ENCODE measurements around the gene ZNF865. TPM values are rescaled to one million over a fixed set of nuclear protein-coding genes. Genes with fewer than 3 reads are reported as not detected.

Gene ZNF865
- total and polyA plus RNA-seq, 2 donors = 2.1 to 13.7 TPM

DNA sequence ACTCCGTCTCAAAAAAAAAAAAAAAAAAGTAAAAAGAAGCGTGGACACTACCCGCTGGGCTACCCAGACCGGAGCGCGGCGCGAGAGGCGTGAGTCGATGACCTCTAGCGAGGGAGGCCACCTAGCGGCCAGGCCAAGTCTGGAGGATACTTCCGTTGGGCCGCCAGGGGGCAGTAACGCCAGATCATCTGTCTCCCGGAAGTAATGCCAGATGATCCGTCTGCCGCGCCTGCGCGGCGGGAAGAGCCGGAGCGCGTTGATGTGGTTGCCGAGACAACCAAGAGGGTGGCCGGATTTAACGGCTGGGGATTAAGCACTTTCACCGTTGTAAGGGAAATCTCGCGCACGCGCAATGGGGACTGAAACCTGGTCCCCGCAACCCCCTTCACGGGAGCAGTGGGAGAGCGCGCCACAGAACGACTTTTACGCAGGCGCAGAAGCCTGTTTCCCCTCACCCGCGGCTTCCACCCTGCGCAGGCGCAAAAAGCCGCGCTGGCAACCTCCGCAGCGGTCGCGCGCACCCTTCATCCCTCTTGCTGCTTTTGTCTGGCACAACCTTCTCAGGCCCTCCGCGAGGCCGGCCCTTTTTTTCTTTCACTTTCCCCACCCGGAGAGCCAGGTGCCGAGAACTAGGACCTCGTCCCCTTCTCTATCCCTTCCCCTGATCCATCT, 48.3 kb downstream of the ZNF865 start:
- WGBS = under 1% methylated on average over 57 of the region's 57 CpGs
- H3K4me1 ChIP-seq (ENCODE audit: insufficient read depth) = no peaks in the 10 kb centered on the region

DNA sequence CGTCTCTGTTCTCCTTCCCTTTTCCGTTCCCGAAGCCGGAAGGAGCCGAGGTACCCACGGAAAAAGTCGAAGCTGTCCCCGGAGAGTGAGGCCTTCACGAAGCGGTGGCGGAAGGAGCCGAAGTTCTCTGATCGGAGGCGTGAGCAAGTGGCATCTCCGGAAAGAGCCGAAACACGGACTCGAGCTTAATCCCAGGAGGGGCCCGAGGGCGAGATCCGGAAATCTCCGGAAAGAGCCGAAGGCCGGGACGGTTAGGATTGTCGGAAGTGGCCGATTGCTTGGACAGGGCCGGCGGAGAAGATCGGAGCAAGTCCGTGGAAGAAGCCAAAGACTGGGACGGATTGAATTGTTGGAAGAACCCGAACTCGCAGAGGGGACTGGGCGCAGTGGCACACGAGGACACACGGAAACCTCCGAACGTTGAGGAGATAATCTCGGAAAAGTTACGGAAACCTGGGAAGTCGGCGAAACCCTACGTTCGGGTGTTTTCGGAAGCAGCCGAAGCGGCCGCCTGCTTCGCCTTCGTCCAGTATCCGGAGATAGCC, 48.9 kb downstream of the ZNF865 start:
- H3K36me3 ChIP-seq (ENCODE audit: insufficient read depth) = peaks cover 2% of the 10 kb centered on the region
- peak overlapping the region; percentile 96 for H3K27ac ChIP-seq (ENCODE audit: low read depth)
- under 1% methylated on average over 52 of the region's 52 CpGs for whole genome bisulfite sequencing
- H3K4me3 ChIP-seq (ENCODE audit: low read depth, low read length) = peak overlapping the region; percentile 85
- DNase-seq (ENCODE audit: extremely low spot score) = peak; percentile 100
- H3K4me1 ChIP-seq (ENCODE audit: insufficient read depth) = no peaks in the 10 kb centered on the region

More for the DNA sequence above, 48.3 kb downstream of the ZNF865 start:
- Histone ChIP-seq H3K4me3 (ENCODE audit: low read depth, low read length) (peak overlapping the region; percentile 85), H3K27ac (ENCODE audit: low read depth) (peak overlapping the region; percentile 96), H3K36me3 (ENCODE audit: insufficient read depth) (no peaks in the 10 kb centered on the region)
- peak; percentile 99 for DNase-seq (ENCODE audit: extremely low spot score)

DNA sequence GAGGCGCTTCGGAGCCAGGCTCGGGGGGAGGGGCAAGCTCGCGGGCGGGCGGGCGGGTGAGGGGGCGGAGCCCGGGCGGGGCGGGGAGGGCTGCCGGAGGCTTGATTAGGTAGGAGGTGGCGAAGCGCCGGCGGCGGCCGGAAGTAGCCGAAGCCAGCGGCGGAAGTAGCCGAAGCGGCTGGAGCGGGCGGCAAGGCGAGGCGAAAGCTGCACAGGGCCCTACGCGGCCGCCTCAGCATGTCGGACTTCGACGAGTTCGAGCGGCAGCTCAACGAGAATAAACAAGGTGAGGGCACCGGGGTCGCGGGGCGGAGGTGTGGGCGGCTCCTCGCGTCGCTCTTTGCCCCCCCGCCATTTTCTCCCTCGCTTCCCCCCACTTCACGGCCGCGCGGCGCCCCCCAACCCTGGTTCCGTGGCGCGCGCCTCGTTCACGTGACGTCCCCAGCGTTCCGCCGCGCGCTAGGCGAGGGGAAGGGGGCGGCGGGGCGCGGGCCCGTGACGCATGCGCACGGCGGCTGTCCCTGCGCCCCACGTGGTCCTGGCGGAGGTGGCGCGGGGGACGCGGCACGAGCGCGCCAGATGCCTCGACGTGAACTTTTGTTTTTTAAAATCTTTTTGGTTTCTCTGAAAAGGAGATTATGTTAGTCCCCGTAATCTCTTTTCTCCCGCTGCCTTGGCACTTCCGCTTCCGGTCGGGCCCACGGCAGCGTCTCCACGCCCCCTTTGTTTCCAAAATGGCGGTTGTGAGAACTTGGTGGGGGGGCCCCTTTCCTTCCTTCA, 49.6 kb downstream of the ZNF865 start, which contains the start of gene U2AF2:
Gene U2AF2, plus strand, starts transcription at position 168 of the 780 bp plus-strand sequence. Its CDS starts 70 bp downstream, at position 238.
- no peak for DNase-seq (ENCODE audit: extremely low spot score)
- peak within 1 kb of the TSS; percentile 85 for H3K4me3 ChIP-seq (ENCODE audit: low read depth, low read length)
- under 1% methylated on average over 92 of the region's 95 CpGs for WGBS
- H3K4me1 ChIP-seq (ENCODE audit: insufficient read depth) = no peaks in the 10 kb centered on the region
- peak within 1 kb of the TSS; percentile 96 for H3K27ac ChIP-seq (ENCODE audit: low read depth)
- peaks cover 4% of the 10 kb centered on the region for H3K36me3 ChIP-seq (ENCODE audit: insufficient read depth)

DNA sequence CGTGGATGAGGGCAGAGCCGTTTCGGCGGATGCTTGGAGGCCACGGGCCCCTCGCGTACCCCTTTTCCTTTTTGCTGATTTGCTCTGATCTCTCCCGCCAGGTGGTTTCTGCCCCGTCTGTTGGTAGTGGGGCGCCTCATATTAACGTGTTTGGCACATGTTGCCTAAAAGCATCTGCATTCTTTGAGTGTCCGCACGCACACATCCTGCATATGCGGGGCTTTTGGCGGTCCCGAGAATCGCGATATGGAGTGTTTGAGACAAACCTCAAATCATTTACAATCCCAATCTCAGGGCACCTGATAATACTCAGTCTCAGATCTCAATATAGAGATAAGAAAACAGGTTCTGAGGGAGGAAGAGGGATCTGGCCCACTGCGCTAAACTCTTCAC, 50.2 kb downstream of the ZNF865 start:
- under 1% methylated on average over 19 of the region's 19 CpGs for WGBS
- Histone ChIP-seq H3K36me3 (ENCODE audit: insufficient read depth) (peaks cover 4% of the 10 kb centered on the region), H3K4me3 (ENCODE audit: low read depth, low read length) (peak overlapping the region; percentile 85), H3K4me1 (ENCODE audit: insufficient read depth) (no peaks in the 10 kb centered on the region), H3K27ac (ENCODE audit: low read depth) (no peak overlapping the region)
- no peak for DNase-seq (ENCODE audit: extremely low spot score)

DNA sequence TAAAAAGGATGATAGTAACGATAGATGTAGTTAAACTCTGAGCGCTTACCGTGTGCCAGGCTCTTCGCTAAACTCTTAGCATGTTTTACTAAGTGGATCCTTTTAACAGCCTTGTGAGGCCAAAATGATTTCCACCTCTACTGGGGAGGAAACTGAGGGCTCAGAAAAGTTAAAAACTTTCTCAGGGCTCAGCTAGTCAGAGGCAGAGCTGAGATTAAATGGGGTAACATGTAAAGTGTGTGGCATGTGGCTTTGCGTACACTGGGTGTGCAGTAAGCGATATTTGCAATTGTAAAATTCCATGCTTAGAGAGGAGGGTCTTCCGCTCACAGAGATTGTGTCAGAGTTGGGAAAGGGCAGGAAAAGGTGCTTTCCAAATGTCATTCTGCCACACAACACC, 51.1 kb downstream of the ZNF865 start:
- H3K4me3 ChIP-seq (ENCODE audit: low read depth, low read length) = peak overlapping the region; percentile 85
- no peak for DNase-seq (ENCODE audit: extremely low spot score)
- WGBS = 55% methylated on average over 7 of the region's 7 CpGs
- H3K4me1 ChIP-seq (ENCODE audit: insufficient read depth) = no peaks in the 10 kb centered on the region
- no peak overlapping the region for H3K27ac ChIP-seq (ENCODE audit: low read depth)
- H3K36me3 ChIP-seq (ENCODE audit: insufficient read depth) = peaks cover 7% of the 10 kb centered on the region

DNA sequence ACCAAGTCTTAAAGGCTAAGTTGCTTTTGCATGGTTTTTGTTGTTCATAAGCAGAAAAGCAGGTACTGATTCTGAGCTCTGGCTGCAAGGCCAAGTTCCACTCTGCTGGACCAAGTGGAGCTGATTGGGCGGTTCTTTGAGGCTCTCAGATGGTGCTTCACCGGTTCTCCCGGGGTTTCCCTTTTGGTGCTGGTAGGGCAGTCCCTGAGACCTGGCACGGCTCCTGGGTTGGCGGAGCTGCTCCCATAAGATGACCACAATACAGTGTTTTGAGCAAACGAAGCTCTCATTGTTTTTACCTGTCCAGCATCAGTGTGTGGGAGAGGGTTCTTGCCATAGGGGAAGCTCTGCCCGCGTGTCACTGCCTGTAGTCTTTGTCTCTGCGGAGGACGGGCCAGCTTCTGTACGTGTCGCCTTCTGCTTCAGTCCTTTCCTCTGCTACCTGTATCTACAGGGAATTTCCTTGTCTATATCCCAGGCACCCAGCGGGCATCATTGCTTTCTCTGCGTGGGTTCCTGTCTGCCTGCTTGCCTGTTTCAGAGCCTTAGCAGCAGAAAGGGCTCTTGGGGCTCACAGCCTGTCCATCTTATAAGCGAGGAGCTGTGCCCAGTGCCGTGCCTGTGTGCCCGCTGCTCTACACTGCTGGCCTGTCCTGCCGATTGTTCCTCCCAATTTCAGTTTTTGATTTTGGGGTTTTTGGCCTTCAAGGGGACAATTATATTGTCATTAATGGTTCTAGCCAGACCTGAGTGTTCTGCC, 51.7 kb downstream of the ZNF865 start:
- DNase-seq (ENCODE audit: extremely low spot score) = no peak
- H3K4me3 ChIP-seq (ENCODE audit: low read depth, low read length) = no peak overlapping the region
- H3K27ac ChIP-seq (ENCODE audit: low read depth) = no peak overlapping the region
- H3K36me3 ChIP-seq (ENCODE audit: insufficient read depth) = peaks cover 10% of the 10 kb centered on the region
- H3K4me1 ChIP-seq (ENCODE audit: insufficient read depth) = no peaks in the 10 kb centered on the region
- 53% methylated on average over 18 of the region's 18 CpGs for WGBS

DNA sequence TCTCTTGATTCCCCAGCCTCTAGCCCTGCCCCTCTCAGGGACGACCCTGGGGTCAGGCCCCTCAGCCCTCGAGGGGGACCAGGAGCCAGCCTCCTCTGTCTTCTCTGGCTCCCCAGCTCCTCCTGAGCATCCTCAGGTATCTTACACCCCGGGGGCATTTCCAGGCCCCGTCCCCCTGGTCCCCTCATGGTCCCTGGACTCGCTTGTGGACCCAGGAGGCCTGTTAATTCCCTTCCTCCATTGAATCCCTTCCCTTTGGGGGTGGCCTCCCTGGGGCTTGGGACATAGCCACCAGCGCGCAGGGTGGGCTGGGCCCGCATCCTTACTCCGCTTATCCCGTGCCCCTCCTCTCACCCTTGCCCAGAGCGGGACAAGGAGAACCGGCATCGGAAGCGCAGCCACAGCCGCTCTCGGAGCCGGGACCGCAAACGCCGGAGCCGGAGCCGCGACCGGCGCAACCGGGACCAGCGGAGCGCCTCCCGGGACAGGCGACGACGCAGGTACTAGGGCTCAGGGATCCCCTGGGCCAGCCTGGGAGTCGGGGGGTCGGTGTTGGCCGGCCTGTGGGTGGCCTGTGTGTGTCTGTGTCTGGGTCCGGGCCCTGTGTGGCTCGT, 53.5 kb downstream of the ZNF865 start:
- Histone ChIP-seq H3K36me3 (ENCODE audit: insufficient read depth) (peaks cover 18% of the 10 kb centered on the region), H3K4me1 (ENCODE audit: insufficient read depth) (no peaks in the 10 kb centered on the region), H3K4me3 (ENCODE audit: low read depth, low read length) (no peak overlapping the region), H3K27ac (ENCODE audit: low read depth) (no peak overlapping the region)
- WGBS = 91% methylated on average over 37 of the region's 37 CpGs
- no peak for DNase-seq (ENCODE audit: extremely low spot score)

DNA sequence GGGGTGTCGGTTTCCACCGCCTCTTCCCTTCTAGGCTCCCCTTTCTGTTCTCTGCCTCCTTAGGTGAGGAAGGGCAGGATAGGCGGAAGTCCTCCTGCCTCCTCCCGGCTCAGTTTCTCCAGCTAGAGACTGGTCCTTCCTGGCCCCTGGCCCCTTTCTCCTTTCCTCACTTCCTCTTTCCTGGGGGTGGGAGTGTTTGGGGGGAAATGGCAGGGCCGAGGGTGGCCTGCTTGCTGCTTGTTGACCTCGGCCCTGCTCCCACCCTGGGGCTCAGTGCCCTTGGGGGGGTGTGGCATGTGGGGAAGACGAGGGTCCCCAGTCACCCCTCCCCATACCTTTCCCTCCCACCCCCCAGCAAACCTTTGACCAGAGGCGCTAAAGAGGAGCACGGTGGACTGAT, 54.4 kb downstream of the ZNF865 start:
- no peak overlapping the region for H3K4me3 ChIP-seq (ENCODE audit: low read depth, low read length)
- no peak for DNase-seq (ENCODE audit: extremely low spot score)
- H3K4me1 ChIP-seq (ENCODE audit: insufficient read depth) = no peaks in the 10 kb centered on the region
- no peak overlapping the region for H3K27ac ChIP-seq (ENCODE audit: low read depth)
- peaks cover 18% of the 10 kb centered on the region for H3K36me3 ChIP-seq (ENCODE audit: insufficient read depth)
- WGBS = 71% methylated on average over 9 of the region's 9 CpGs

DNA sequence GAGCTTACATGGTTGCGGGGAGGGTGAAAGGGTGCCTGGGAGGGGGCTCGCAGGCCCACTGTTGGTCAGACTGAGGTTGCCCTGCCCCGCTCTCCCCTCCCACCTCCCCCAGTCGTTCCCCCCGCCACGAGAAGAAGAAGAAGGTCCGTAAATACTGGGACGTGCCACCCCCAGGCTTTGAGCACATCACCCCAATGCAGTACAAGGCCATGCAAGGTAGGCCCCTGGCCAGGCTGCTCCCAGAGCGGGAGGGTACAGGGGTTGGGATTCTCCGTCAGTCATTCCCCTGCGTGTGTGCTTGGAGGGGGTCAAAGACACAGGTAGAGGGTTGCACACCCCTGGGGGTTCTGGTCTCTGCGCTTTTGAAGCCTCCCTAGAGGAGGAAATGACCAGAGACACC, 55.0 kb downstream of the ZNF865 start:
- Histone ChIP-seq H3K4me1 (ENCODE audit: insufficient read depth) (no peaks in the 10 kb centered on the region), H3K4me3 (ENCODE audit: low read depth, low read length) (no peak overlapping the region), H3K27ac (ENCODE audit: low read depth) (no peak overlapping the region), H3K36me3 (ENCODE audit: insufficient read depth) (peaks cover 18% of the 10 kb centered on the region)
- WGBS = 85% methylated on average over 12 of the region's 12 CpGs
- no peak for DNase-seq (ENCODE audit: extremely low spot score)

DNA sequence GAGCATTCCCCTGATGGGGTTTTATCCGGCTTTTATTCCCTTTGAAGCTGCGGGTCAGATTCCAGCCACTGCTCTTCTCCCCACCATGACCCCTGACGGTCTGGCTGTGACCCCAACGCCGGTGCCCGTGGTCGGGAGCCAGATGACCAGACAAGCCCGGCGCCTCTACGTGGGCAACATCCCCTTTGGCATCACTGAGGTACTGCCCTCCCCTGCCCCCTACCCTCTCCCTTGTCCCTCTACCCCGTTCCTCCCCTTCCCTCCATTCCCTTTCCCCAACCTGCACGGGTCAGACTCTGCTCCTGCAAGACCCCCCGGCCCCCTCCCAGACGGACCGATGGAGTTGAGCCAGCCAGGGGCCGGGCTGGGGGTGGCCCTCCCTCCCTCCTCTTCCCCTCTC, 55.5 kb downstream of the ZNF865 start:
- DNase-seq (ENCODE audit: extremely low spot score) = no peak
- no peak overlapping the region for H3K4me3 ChIP-seq (ENCODE audit: low read depth, low read length)
- H3K36me3 ChIP-seq (ENCODE audit: insufficient read depth) = peaks cover 18% of the 10 kb centered on the region
- H3K27ac ChIP-seq (ENCODE audit: low read depth) = no peak overlapping the region
- H3K4me1 ChIP-seq (ENCODE audit: insufficient read depth) = no peaks in the 10 kb centered on the region
- WGBS = 72% methylated on average over 16 of the region's 16 CpGs

DNA sequence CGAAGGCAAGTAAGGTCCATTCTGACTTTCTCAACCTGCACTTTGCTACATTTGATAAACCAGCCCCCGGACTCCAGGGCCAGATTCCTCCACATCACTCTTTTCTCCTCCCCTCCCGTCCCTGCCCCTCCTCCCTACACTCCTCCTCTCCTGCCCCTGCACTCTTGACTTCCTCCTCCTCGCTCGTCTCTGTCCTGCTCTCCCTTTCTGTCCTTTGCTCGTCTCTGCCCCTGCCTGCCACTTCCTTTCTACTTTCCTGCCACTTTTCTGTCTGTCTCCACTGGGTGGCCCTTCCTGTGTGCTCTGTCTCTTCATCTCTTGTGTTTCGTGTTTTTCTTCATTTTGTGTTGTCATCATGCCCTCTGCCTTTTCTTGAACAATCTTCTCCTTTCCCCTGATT, 56.4 kb downstream of the ZNF865 start:
- Histone ChIP-seq H3K36me3 (ENCODE audit: insufficient read depth) (peaks cover 23% of the 10 kb centered on the region), H3K4me1 (ENCODE audit: insufficient read depth) (no peaks in the 10 kb centered on the region), H3K4me3 (ENCODE audit: low read depth, low read length) (no peak overlapping the region), H3K27ac (ENCODE audit: low read depth) (no peak overlapping the region)
- 64% methylated on average over 7 of the region's 7 CpGs for WGBS
- DNase-seq (ENCODE audit: extremely low spot score) = no peak

DNA sequence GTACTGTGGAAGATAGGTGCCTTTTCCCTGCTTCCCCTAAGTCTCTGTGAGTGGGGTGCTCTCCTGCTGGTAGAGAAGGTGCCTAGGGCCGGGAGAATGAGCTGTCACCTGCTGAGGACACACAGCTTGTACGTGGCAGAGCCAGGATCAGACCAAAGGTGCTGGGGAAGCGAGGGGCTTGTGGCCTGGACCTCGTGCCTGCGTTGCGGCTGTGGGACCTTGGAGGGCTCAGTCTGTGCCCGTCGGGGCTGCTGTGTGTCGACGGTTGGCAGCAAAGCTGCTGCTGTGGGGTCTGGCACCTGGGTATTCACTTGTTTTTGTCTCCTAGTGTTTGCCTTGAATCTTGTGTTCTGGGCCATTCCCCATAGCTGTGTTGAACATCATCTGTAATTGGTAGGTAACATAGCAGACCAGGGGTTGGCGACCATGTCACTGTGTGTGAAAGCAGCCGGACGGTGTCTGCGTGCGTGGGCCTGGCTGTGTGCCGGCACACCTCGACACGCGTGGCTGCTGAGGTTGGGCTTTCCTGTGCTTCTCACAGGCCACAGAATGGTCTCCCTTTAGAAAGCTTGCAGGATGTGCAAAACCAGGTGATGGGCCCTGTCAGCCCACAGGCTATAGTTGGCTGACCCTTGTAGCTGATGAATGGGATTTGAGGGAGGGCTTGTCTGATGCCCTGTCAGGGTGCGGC, 58.5 kb downstream of the ZNF865 start:
- Histone ChIP-seq H3K36me3 (ENCODE audit: insufficient read depth) (peaks cover 25% of the 10 kb centered on the region), H3K4me3 (ENCODE audit: low read depth, low read length) (no peak overlapping the region), H3K27ac (ENCODE audit: low read depth) (no peak overlapping the region), H3K4me1 (ENCODE audit: insufficient read depth) (no peaks in the 10 kb centered on the region)
- WGBS = 88% methylated on average over 20 of the region's 20 CpGs
- no peak for DNase-seq (ENCODE audit: extremely low spot score)

Data from urinary bladder (tissue), 4 donors.